ENCODE results near the gene RANBP17.

Gene RANBP17

GRCh38 chr5:171317230-171317629 is 455.4 kb downstream of the RANBP17 start:
- Mint-ChIP-seq H3K36me3 (ENCODE audit: low read depth) (no peaks in the 10 kb centered on the region), H3K4me1 (peaks cover 7% of the 10 kb centered on the region), H3K27ac (no peak overlapping the region), H3K27me3 (ENCODE audit: low read depth, poor library complexity) (peaks cover 100% of the 10 kb centered on the region), H3K9me3 (no peaks in the 10 kb centered on the region), H3K4me3 (no peak overlapping the region)
- DNase-seq, result no peak
- TF ChIP-seq CTCF (IDR thresholded peaks at IDR 0.05), result no peak

GRCh38 chr5:171318026-171318425 is 456.2 kb downstream of the RANBP17 start:
- Mint-ChIP-seq H3K27ac (no peak overlapping the region), H3K27me3 (ENCODE audit: low read depth, poor library complexity) (peaks cover 100% of the 10 kb centered on the region), H3K9me3 (no peaks in the 10 kb centered on the region), H3K4me1 (peaks cover 2% of the 10 kb centered on the region), H3K4me3 (no peak overlapping the region), H3K36me3 (ENCODE audit: low read depth) (no peaks in the 10 kb centered on the region)
- TF ChIP-seq CTCF (IDR thresholded peaks at IDR 0.05), result no peak
- DNase-seq, result no peak

GRCh38 chr5:171321447-171321846 is 459.6 kb downstream of the RANBP17 start:
- no peak overlapping the region for H3K4me3 Mint-ChIP-seq
- H3K27me3 Mint-ChIP-seq (ENCODE audit: low read depth, poor library complexity), result peaks cover 100% of the 10 kb centered on the region
- H3K27ac Mint-ChIP-seq, result no peak overlapping the region
- H3K36me3 Mint-ChIP-seq (ENCODE audit: low read depth), result no peaks in the 10 kb centered on the region
- H3K4me1 Mint-ChIP-seq, result no peaks in the 10 kb centered on the region
- no peaks in the 10 kb centered on the region for H3K9me3 Mint-ChIP-seq
- no peak for DNase-seq
- TF ChIP-seq CTCF (IDR thresholded peaks at IDR 0.05), result no peak

GRCh38 chr5:171322527-171322926 is 460.7 kb downstream of the RANBP17 start:
- H3K4me3 Mint-ChIP-seq, result no peak overlapping the region
- no peak for DNase-seq
- no peak for TF ChIP-seq CTCF (IDR thresholded peaks at IDR 0.05)
- H3K27me3 Mint-ChIP-seq (ENCODE audit: low read depth, poor library complexity), result peaks cover 100% of the 10 kb centered on the region
- no peak overlapping the region for H3K27ac Mint-ChIP-seq
- no peaks in the 10 kb centered on the region for H3K36me3 Mint-ChIP-seq (ENCODE audit: low read depth)
- no peaks in the 10 kb centered on the region for H3K9me3 Mint-ChIP-seq
- H3K4me1 Mint-ChIP-seq, result no peaks in the 10 kb centered on the region

- Mint-ChIP-seq H3K36me3 (ENCODE audit: low read depth) (no peaks in the 10 kb centered on the region), H3K4me1 (no peaks in the 10 kb centered on the region), H3K4me3 (no peak overlapping the region), H3K27me3 (ENCODE audit: low read depth, poor library complexity) (peaks cover 100% of the 10 kb centered on the region), H3K9me3 (no peaks in the 10 kb centered on the region), H3K27ac (no peak overlapping the region)
- no peak for TF ChIP-seq CTCF (IDR thresholded peaks at IDR 0.05)
- DNase-seq, result no peak
These were observed 461.2 kb downstream of the RANBP17 start for GRCh38 chr5:171323007-171323406.

GRCh38 chr5:171323806-171324632 is 462.2 kb downstream of the RANBP17 start:
- peaks cover 99% of the 10 kb centered on the region for H3K27me3 Mint-ChIP-seq (ENCODE audit: low read depth, poor library complexity)
- H3K9me3 Mint-ChIP-seq, result no peaks in the 10 kb centered on the region
- no peaks in the 10 kb centered on the region for H3K4me1 Mint-ChIP-seq
- no peak overlapping the region for H3K4me3 Mint-ChIP-seq
- no peak for DNase-seq
- TF ChIP-seq CTCF (IDR thresholded peaks at IDR 0.05), result no peak
- no peaks in the 10 kb centered on the region for H3K36me3 Mint-ChIP-seq (ENCODE audit: low read depth)
- H3K27ac Mint-ChIP-seq, result no peak overlapping the region

Data from nephron progenitor cell (in vitro differentiated cells).